Ishikawa (cell line): ENCODE data around the gene FANCE.

ENCODE experiments used
- CREB1 ChIP-seq: IDR thresholded peaks from 2 replicates; pipeline ENCODE4 v1.6.1; 2012; ENCODE audit warnings: low read depth
- TCF12 ChIP-seq: IDR thresholded peaks from 2 replicates; pipeline ENCODE4 v1.6.1; 2012; ENCODE audit warnings: low read depth
- TEAD4 ChIP-seq: IDR thresholded peaks from 2 replicates; pipeline ENCODE4 v1.6.1; 2012
- YY1 ChIP-seq: IDR thresholded peaks from 2 replicates; pipeline ENCODE4 v1.6.1; 2012; ENCODE audit warnings: low read depth
- TF ChIP-seq, protein P1 (sequence below): IDR thresholded peaks from 2 replicates; pipeline ENCODE4 v1.6.1; 2012
- TF ChIP-seq, protein P2 (sequence below): IDR thresholded peaks from 2 replicates; pipeline ENCODE4 v1.6.1; 2012; ENCODE audit warnings: low read depth, mild to moderate bottlenecking

DNA sequence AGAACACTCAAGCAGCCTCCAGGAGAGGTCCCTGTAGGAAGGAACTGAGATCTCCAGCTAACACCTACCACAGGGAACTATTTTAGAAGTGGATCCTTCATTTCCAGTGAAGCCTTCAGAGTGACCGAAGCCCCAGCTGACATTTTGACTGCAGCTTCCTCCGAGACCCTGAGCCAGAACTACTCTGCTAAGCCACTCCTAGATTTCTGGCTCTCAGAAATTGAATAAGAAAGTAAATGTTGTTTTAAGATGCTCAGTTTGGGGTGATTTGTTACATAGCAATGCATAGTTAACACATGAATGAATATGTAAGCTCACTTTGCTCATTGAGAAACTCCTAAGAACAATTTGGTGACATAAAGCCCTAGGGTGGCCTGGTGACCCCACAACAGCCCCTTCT, 55.1 kb downstream of the FANCE start:
- TF ChIP-seq CREB1: no peak
- TF ChIP-seq TEAD4: no peak
- no peak for TF ChIP-seq TCF12
- TF ChIP-seq YY1: no peak
- TF ChIP-seq, protein P1, sequence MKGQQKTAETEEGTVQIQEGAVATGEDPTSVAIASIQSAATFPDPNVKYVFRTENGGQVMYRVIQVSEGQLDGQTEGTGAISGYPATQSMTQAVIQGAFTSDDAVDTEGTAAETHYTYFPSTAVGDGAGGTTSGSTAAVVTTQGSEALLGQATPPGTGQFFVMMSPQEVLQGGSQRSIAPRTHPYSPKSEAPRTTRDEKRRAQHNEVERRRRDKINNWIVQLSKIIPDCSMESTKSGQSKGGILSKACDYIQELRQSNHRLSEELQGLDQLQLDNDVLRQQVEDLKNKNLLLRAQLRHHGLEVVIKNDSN: no peak
- TF ChIP-seq, protein P2, sequence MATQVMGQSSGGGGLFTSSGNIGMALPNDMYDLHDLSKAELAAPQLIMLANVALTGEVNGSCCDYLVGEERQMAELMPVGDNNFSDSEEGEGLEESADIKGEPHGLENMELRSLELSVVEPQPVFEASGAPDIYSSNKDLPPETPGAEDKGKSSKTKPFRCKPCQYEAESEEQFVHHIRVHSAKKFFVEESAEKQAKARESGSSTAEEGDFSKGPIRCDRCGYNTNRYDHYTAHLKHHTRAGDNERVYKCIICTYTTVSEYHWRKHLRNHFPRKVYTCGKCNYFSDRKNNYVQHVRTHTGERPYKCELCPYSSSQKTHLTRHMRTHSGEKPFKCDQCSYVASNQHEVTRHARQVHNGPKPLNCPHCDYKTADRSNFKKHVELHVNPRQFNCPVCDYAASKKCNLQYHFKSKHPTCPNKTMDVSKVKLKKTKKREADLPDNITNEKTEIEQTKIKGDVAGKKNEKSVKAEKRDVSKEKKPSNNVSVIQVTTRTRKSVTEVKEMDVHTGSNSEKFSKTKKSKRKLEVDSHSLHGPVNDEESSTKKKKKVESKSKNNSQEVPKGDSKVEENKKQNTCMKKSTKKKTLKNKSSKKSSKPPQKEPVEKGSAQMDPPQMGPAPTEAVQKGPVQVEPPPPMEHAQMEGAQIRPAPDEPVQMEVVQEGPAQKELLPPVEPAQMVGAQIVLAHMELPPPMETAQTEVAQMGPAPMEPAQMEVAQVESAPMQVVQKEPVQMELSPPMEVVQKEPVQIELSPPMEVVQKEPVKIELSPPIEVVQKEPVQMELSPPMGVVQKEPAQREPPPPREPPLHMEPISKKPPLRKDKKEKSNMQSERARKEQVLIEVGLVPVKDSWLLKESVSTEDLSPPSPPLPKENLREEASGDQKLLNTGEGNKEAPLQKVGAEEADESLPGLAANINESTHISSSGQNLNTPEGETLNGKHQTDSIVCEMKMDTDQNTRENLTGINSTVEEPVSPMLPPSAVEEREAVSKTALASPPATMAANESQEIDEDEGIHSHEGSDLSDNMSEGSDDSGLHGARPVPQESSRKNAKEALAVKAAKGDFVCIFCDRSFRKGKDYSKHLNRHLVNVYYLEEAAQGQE: no peak
